HG02610 (cell line): ENCODE data around the gene MARS1.
"Not testable (repeated sequence)": the region's sequence is repeated elsewhere in the genome, so short reads cannot be mapped to it uniquely, and the experiment has no call there.

Source experiments
- ATAC-seq: cut with Tn5 transposase; IDR thresholded peaks from one replicate; pipeline ENCODE4 v1.9.1; 2021; ENCODE audit warnings: mild to moderate bottlenecking, moderate library complexity; ENCODE audit not compliant: unreplicated experiment

Gene MARS1

GRCh38 chr12:57487597-57488401, at the start of gene MARS1:
Gene MARS1, plus strand, starts transcription at chr12:57488068. Its CDS starts 23 bp downstream, at chr12:57488091.
- ATAC-seq, result peak; percentile 97

GRCh38 chr12:57438400-57438799, 49.5 kb upstream of the MARS1 start:
- ATAC-seq, result no peak

- ATAC-seq, result no peak
These were observed 48.1 kb upstream of the MARS1 start for GRCh38 chr12:57439762-57440266.

GRCh38 chr12:57441393-57441792, 46.5 kb upstream of the MARS1 start:
- ATAC-seq, result not testable (repeated sequence)

- ATAC-seq, result no peak
These were observed 45.9 kb upstream of the MARS1 start for GRCh38 chr12:57441846-57442427.

GRCh38 chr12:57444337-57444736, 43.5 kb upstream of the MARS1 start:
- not testable (repeated sequence) for ATAC-seq

- no peak for ATAC-seq
These were observed 43.1 kb upstream of the MARS1 start for GRCh38 chr12:57444744-57445143.

- ATAC-seq, result no peak
These were observed 41.4 kb upstream of the MARS1 start for GRCh38 chr12:57446292-57446960.

- ATAC-seq, result no peak
These were observed 39.2 kb upstream of the MARS1 start for GRCh38 chr12:57448669-57449068.

- no peak for ATAC-seq
These were observed 38.5 kb upstream of the MARS1 start for GRCh38 chr12:57449375-57449774.

GRCh38 chr12:57450057-57450456, 37.8 kb upstream of the MARS1 start:
- ATAC-seq, result no peak

- no peak for ATAC-seq
These were observed 36.6 kb upstream of the MARS1 start for GRCh38 chr12:57451233-57451778.

- ATAC-seq, result no peak
These were observed 35.5 kb upstream of the MARS1 start for GRCh38 chr12:57452181-57452936.

GRCh38 chr12:57452937-57453509, 34.8 kb upstream of the MARS1 start:
- peak; percentile 53 for ATAC-seq

- ATAC-seq, result no peak
These were observed 33.7 kb upstream of the MARS1 start for GRCh38 chr12:57454213-57454565.

- ATAC-seq, result no peak
These were observed 33.1 kb upstream of the MARS1 start, which contains the start of gene INHBE for GRCh38 chr12:57454566-57455373. Gene INHBE, plus strand, starts transcription at chr12:57455307. Its CDS starts 230 bp downstream, at chr12:57455537.

GRCh38 chr12:57455374-57456144, 32.3 kb upstream of the MARS1 start:
- ATAC-seq, result no peak

GRCh38 chr12:57456145-57456700, 31.6 kb upstream of the MARS1 start:
- no peak for ATAC-seq
